Uterus (tissue), 4 donors: ENCODE data around the gene KIRREL3. TPM values are rescaled to one million over a fixed set of nuclear protein-coding genes. Genes with fewer than 3 reads are reported as not detected.

ENCODE experiments used
- DNase-seq, 2 donors: peaks; one replicate each; pipeline ENCODE4 v3.0.0-alpha.2; 2019 to 2020
- H3K27ac ChIP-seq, 2 donors: fragments of 200-600 bp; sonication (generic); 1 replicate in 1 of 2; 2 replicates in 1 of 2; pipeline ENCODE4 v1.5.1; 2016 to 2018
- H3K27me3 ChIP-seq, 2 donors: fragments of 200-600 bp; sonication (generic); one replicate each; pipeline ENCODE4 v1.5.1; 2018 to 2019; ENCODE audit warnings: control low read depth in 1 of 2
- H3K36me3 ChIP-seq, 2 donors: fragments of 200-600 bp; sonication (generic); one replicate each; pipeline ENCODE4 v1.5.1; 2019; ENCODE audit warnings: control low read depth in 1 of 2
- H3K4me1 ChIP-seq, 2 donors: fragments of 200-600 bp; sonication (generic); one replicate each; pipeline ENCODE4 v1.5.1; 2018 to 2019; ENCODE audit warnings: control low read depth in 1 of 2
- H3K4me3 ChIP-seq, 2 donors: fragments of 200-600 bp; sonication (generic); 1 replicate in 1 of 2; 2 replicates in 1 of 2; pipeline ENCODE4 v1.5.1; 2018 to 2019; ENCODE audit warnings: mild to moderate bottlenecking in 1 of 2
- H3K9me3 ChIP-seq, 2 donors: fragments of 200-600 bp; sonication (generic); one replicate each; pipeline ENCODE4 v1.5.1; 2019; ENCODE audit warnings: control low read depth in 1 of 2
- POLR2A ChIP-seq, 2 donors: fragments of 450-650 bp; IDR thresholded peaks; one replicate each; pipeline ENCODE4 v1.6.1; 2016; ENCODE audit warnings: antibody characterized with exemption in 2 of 2, mild to moderate bottlenecking in 1 of 2, moderate library complexity in 1 of 2
- intact Hi-C: fragments of 100-400 bp; cut with DNase I; formaldehyde crosslinking; loops from one replicate; pipeline ENCODE4 v1.15.1; 2023; ENCODE audit warnings: low total_unique reads
- total RNA-seq, 4 donors: library from RNA; depleted of rRNA in 3 of 4; stranded (reverse); fragments of >200 nt in 3 of 4; gene quantifications; one replicate each; pipeline versions ENCODE4 v1.1.0 to v1.2.4, GENCODE V29; 2014 to 2023
- TF ChIP-seq, protein P1 (sequence below), 4 experiments: fragments of 200-600 bp in 2 of 4; fragments of 450-650 bp in 2 of 4; sonication (generic) in 2 of 4; IDR thresholded peaks; one replicate each; pipeline ENCODE4 v1.5.1; 2016 to 2019; ENCODE audit warnings: antibody characterized with exemption in 4 of 4, mild to moderate bottlenecking in 2 of 4, moderate library complexity in 1 of 4
- donor health status: DM: yes; HTN: yes; CAD: no.

Gene KIRREL3
- total RNA-seq, 4 donors from 2014 or later, result 10.0 TPM; not detected in 3

- Histone ChIP-seq H3K36me3 (no peaks in the 10 kb centered on the region), H3K4me3 (no peak overlapping the region), H3K27me3 (no peaks in the 10 kb centered on the region), H3K9me3 (peaks cover 0 to 7% of the 10 kb centered on the region in 2 donors), H3K27ac (no peak overlapping the region), H3K4me1 (no peaks in the 10 kb centered on the region)
- no peak for DNase-seq
- intact Hi-C loops, result no loop called here
- TF ChIP-seq, protein P1, sequence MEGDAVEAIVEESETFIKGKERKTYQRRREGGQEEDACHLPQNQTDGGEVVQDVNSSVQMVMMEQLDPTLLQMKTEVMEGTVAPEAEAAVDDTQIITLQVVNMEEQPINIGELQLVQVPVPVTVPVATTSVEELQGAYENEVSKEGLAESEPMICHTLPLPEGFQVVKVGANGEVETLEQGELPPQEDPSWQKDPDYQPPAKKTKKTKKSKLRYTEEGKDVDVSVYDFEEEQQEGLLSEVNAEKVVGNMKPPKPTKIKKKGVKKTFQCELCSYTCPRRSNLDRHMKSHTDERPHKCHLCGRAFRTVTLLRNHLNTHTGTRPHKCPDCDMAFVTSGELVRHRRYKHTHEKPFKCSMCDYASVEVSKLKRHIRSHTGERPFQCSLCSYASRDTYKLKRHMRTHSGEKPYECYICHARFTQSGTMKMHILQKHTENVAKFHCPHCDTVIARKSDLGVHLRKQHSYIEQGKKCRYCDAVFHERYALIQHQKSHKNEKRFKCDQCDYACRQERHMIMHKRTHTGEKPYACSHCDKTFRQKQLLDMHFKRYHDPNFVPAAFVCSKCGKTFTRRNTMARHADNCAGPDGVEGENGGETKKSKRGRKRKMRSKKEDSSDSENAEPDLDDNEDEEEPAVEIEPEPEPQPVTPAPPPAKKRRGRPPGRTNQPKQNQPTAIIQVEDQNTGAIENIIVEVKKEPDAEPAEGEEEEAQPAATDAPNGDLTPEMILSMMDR (IDR thresholded peaks at IDR 0.05), result no peak
- TF ChIP-seq POLR2A (IDR thresholded peaks at IDR 0.05), result no peak
Measured at GRCh38 chr11:126502159-126502558, 498.4 kb downstream of the KIRREL3 start.

DNA sequence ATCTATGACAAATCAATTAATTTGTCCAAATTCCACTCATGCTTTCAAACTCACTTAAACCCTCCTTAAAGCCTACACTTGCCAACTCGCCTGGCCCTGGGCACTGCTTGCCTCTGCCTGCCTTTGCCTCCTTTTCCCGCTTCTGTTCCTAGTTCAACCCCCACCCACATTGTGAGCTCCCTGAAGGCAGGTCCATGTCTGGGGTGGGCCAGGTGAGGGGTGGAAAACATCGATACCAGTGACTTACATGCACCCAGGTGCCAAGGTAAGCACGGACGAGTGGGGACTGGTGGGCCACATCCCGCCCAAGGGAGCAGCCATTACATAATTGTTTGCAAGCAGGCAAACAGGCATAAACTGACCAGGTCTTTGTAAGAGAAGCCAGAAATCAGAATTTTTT, 498.9 kb downstream of the KIRREL3 start:
- H3K36me3 ChIP-seq, result no peaks in the 10 kb centered on the region
- no peak for DNase-seq
- TF ChIP-seq, protein P1 (IDR thresholded peaks at IDR 0.05), result no peak
- no peak for TF ChIP-seq POLR2A (IDR thresholded peaks at IDR 0.05)
- no peak overlapping the region for H3K27ac ChIP-seq
- peaks cover 0 to 7% of the 10 kb centered on the region in 2 donors for H3K9me3 ChIP-seq
- H3K27me3 ChIP-seq, result no peaks in the 10 kb centered on the region
- H3K4me1 ChIP-seq, result no peaks in the 10 kb centered on the region
- intact Hi-C loops, result no loop called here
- H3K4me3 ChIP-seq, result no peak overlapping the region

DNA sequence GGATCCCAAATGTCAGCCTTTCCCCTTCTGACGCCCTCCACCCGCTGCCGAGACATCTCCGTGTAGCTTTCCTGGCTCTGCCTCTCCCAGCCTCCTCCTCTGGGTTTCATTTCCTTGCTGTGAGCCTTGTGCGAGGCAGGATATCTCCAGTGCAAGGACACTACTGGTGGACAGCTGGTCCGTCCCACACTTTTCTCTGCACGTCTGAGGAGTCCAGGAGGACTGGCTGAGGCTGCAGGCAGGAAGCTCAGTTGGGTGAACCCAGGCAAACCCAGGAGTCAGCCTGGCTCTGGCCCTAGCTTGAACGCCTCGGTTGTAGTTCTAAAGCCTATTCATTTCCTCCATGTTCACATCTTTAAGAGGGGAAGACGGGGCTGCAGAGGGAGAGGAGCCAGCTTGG, 499.6 kb downstream of the KIRREL3 start:
- DNase-seq, result no peak
- Histone ChIP-seq H3K27me3 (no peaks in the 10 kb centered on the region), H3K9me3 (peaks cover 0 to 7% of the 10 kb centered on the region in 2 donors), H3K36me3 (no peaks in the 10 kb centered on the region), H3K27ac (no peak overlapping the region), H3K4me3 (no peak overlapping the region), H3K4me1 (no peaks in the 10 kb centered on the region)
- intact Hi-C loops, result no loop called here
- no peak for TF ChIP-seq POLR2A (IDR thresholded peaks at IDR 0.05)
- TF ChIP-seq, protein P1 (IDR thresholded peaks at IDR 0.05), result no peak

GRCh38 chr11:126499131-126499752, 501.3 kb downstream of the KIRREL3 start:
- no peaks in the 10 kb centered on the region for H3K36me3 ChIP-seq
- no peak overlapping the region for H3K27ac ChIP-seq
- H3K9me3 ChIP-seq, result no peaks in the 10 kb centered on the region
- no peaks in the 10 kb centered on the region for H3K27me3 ChIP-seq
- H3K4me1 ChIP-seq, result no peaks in the 10 kb centered on the region
- DNase-seq, result no peak
- intact Hi-C loops, result no loop called here
- no peak overlapping the region for H3K4me3 ChIP-seq
- TF ChIP-seq, protein P1 (IDR thresholded peaks at IDR 0.05), result no peak
- no peak for TF ChIP-seq POLR2A (IDR thresholded peaks at IDR 0.05)

DNA sequence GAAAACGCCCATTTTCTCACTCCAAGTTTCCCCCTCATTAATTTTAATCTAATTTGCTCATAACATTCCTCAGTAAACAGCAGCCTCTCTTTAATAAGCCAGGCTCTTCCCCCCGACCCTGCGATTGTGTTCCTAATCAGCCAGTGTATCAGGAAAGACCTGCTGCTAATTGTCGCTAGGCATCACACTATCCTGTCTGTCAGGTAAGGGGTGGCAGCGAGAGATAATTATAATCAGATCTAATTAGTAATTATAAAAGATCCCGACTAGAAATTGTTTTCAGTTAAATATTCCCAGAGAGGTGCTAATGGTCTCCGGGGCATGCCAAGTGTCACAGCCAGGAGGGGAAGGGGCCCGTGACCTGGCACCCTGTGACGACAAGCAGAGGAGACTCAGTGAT, 502.3 kb downstream of the KIRREL3 start:
- H3K27ac ChIP-seq, result no peak overlapping the region
- no peak for DNase-seq
- H3K27me3 ChIP-seq, result no peaks in the 10 kb centered on the region
- TF ChIP-seq, protein P1 (IDR thresholded peaks at IDR 0.05), result no peak
- no peak for TF ChIP-seq POLR2A (IDR thresholded peaks at IDR 0.05)
- no peaks in the 10 kb centered on the region for H3K4me1 ChIP-seq
- H3K36me3 ChIP-seq, result no peaks in the 10 kb centered on the region
- intact Hi-C loops, result no loop called here
- H3K4me3 ChIP-seq, result no peak overlapping the region
- H3K9me3 ChIP-seq, result no peaks in the 10 kb centered on the region
